ENCODE measurements around the gene DR1. TPM values are rescaled to one million over a fixed set of nuclear protein-coding genes. Genes with fewer than 3 reads are reported as not detected.
"Not testable (repeated sequence)": the region's sequence is repeated elsewhere in the genome, so short reads cannot be mapped to it uniquely, and the experiment has no call there.

Gene DR1
- total RNA-seq, 4 donors from 2014 or later = 22.1 to 44.9 (median 37.8) TPM

DNA sequence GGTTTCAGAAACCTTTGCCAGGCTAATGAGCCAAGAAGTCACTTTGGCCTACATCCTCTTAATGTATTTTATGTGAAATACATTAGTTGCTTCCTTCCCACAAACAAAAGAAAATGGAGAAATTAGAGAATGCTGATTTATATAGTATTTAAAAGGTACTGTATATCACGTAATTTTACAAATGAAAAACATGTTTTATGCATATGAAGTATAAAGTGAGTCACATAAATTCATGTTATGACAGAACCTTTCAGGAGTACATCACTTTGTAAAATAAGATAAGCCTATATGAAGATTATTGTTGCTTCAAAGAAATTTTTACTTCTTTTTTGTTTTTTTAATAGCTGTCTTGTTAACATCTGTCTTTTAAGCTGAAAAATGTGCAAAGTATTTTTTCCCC lies 4.6 kb downstream of the DR1 start:
- H3K4me1 ChIP-seq = peaks cover 9 to 70% (median 30%) of the 10 kb centered on the region in 3 donors
- no peak for DNase-seq

DNA sequence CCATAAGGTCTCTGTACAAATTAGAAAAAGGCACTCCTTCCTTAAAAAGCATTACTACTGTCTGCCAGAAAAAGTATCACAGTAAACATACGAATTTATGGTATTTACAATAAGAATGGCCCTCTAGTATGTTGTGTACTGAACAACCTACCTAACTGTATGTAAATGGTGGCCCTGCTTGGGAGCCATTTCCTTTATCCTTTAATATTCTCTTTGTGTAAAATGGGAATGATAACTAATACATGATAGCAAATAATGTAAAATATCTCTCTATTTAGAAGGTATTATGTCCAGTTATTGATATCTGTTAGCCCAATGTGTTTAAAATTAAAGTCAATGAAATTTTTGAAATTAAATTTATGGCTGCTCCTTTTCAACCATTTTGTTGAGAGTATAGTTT lies 5.2 kb downstream of the DR1 start:
- TF ChIP-seq, protein P1, sequence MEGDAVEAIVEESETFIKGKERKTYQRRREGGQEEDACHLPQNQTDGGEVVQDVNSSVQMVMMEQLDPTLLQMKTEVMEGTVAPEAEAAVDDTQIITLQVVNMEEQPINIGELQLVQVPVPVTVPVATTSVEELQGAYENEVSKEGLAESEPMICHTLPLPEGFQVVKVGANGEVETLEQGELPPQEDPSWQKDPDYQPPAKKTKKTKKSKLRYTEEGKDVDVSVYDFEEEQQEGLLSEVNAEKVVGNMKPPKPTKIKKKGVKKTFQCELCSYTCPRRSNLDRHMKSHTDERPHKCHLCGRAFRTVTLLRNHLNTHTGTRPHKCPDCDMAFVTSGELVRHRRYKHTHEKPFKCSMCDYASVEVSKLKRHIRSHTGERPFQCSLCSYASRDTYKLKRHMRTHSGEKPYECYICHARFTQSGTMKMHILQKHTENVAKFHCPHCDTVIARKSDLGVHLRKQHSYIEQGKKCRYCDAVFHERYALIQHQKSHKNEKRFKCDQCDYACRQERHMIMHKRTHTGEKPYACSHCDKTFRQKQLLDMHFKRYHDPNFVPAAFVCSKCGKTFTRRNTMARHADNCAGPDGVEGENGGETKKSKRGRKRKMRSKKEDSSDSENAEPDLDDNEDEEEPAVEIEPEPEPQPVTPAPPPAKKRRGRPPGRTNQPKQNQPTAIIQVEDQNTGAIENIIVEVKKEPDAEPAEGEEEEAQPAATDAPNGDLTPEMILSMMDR (IDR thresholded peaks at IDR 0.05) = no peak
- TF ChIP-seq POLR2A (IDR thresholded peaks at IDR 0.05) = no peak
- H3K4me3 ChIP-seq = no peak overlapping the region
- H3K4me1 ChIP-seq = peaks cover 9 to 75% (median 30%) of the 10 kb centered on the region in 3 donors
- no peak overlapping the region for H3K27ac ChIP-seq
- intact Hi-C loops (cut with DNase I) = no loop called here
- H3K9me3 ChIP-seq = no peaks in the 10 kb centered on the region
- WGBS, 2 donors = 59 to 81% methylated on average over 1 of the region's 1 CpG
- no peak for DNase-seq
- peaks cover 0 to 22% (median 0%) of the 10 kb centered on the region in 3 donors for H3K36me3 ChIP-seq
- H3K27me3 ChIP-seq = no peaks in the 10 kb centered on the region

More for the DNA sequence above, 4.6 kb downstream of the DR1 start:
- Histone ChIP-seq H3K36me3 (peaks cover 0 to 17% (median 0%) of the 10 kb centered on the region in 3 donors), H3K4me3 (no peak overlapping the region), H3K27me3 (no peaks in the 10 kb centered on the region), H3K9me3 (no peaks in the 10 kb centered on the region), H3K27ac (peak overlapping the region in 1 of 4 donors; percentile 48)
- 48 to 53% methylated on average over 1 of the region's 1 CpG for WGBS, 2 donors
- TF ChIP-seq, protein P1 (IDR thresholded peaks at IDR 0.05) = no peak
- TF ChIP-seq POLR2A (IDR thresholded peaks at IDR 0.05) = no peak
- intact Hi-C loops (cut with DNase I) = no loop called here

DNA sequence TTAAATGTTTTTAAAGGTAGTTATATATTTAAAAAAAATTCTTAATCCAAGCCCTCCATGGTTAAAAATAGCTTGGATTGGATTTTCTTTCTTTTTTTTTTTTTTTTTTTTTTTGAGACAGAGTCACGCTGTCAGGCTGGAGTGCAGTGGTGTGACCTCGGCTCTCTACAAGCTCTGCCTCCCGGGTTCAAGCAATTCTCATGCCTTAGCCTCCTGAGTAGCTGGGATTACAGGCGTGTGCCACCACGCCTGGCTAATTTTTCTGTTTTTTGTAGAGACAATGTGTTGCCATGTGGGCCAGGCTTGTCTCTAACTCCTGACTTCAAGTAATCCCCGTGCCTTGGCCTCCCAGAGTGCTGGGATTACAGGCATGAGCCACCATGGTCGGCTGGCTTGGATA lies 5.6 kb downstream of the DR1 start:
- DNase-seq; H3K9me3 ChIP-seq; H3K27ac ChIP-seq; H3K27me3 ChIP-seq; H3K4me3 ChIP-seq; intact Hi-C loops (cut with DNase I): not testable (repeated sequence)
- peaks cover 9 to 79% (median 30%) of the 10 kb centered on the region in 3 donors for H3K4me1 ChIP-seq
- 61 to 72% methylated on average over 7 of the region's 7 CpGs for WGBS, 2 donors
- peaks cover 0 to 27% (median 0%) of the 10 kb centered on the region in 3 donors for H3K36me3 ChIP-seq

DNA sequence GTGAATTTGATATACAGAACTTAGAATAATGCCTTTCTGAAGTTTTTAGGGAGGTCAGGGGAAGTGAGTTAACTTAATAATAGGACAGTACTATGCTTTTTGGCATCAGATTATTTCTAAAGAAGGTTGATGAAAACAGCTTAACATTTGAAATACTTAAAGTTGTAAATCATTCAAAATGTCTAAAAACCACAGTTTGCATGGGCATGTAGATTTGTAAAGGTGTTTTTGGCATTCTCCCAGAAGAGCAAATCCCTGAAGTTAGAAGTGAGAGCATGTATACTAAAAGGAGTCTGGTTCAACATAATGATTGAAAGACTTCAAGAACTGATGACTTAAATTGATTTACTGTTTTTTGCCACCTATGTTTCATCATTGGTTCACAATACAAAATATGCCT lies 6.7 kb downstream of the DR1 start:
- DNase-seq = no peak
- no peaks in the 10 kb centered on the region for H3K9me3 ChIP-seq
- TF ChIP-seq, protein P1 (IDR thresholded peaks at IDR 0.05) = no peak

DNA sequence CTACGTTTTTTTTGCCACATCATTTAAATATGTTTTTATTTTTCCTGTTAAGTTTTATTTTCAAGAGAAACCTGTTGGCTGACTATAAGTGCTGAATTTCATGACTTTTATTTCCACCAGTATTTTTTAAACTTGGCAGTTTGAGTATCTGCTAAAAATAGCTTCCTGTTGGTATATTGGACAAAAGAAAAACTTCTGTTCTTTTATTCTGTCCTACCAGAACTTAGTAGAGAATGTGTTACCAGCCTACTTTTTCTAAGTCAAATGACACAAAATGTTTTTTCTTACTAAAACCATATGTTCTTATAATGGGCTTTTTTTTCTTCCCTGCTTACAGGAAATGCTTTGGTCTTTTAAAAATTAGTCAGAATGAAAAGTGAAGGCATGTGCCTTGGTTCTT lies 7.6 kb downstream of the DR1 start:
- no peaks in the 10 kb centered on the region for H3K27me3 ChIP-seq
- intact Hi-C loops (cut with DNase I) = no loop called here
- WGBS, 2 donors = 36 to 67% methylated on average over 1 of the region's 1 CpG
- H3K4me1 ChIP-seq = peaks cover 9 to 82% (median 30%) of the 10 kb centered on the region in 3 donors
- TF ChIP-seq, protein P1 (IDR thresholded peaks at IDR 0.05) = no peak
- TF ChIP-seq POLR2A (IDR thresholded peaks at IDR 0.05) = no peak
- no peaks in the 10 kb centered on the region for H3K9me3 ChIP-seq
- peak overlapping the region in 1 of 4 donors; percentile 1 for H3K27ac ChIP-seq
- DNase-seq = no peak
- H3K4me3 ChIP-seq = no peak overlapping the region
- H3K36me3 ChIP-seq = peaks cover 0 to 47% (median 8%) of the 10 kb centered on the region in 3 donors

More for the DNA sequence above, 6.7 kb downstream of the DR1 start:
- Histone ChIP-seq H3K4me3 (no peak overlapping the region), H3K4me1 (peaks cover 9 to 80% (median 30%) of the 10 kb centered on the region in 3 donors), H3K27ac (no peak overlapping the region), H3K27me3 (no peaks in the 10 kb centered on the region), H3K36me3 (peaks cover 0 to 37% (median 0%) of the 10 kb centered on the region in 3 donors)
- intact Hi-C loops (cut with DNase I) = no loop called here

DNA sequence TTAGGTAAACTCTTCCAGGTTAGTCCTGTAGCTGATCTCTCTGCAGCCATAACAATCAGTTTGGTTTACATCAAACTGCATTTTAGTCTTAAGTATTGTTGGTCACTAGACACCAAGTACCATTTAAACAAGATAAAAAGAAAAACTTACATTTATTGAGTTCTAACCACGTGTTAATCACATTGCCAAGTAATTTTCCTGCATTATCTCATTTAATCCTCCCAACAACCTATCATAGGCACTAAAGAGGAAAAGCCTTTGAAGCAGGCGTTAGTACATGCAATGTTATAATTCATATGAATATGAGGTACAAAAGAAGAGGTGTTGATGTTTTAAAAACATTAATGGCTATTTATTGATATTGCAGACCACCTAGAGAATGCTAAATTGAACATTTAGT lies 9.0 kb downstream of the DR1 start:
- intact Hi-C loops (cut with DNase I) = no loop called here
- peaks cover 4 to 80% (median 34%) of the 10 kb centered on the region in 3 donors for H3K4me1 ChIP-seq
- peaks cover 0 to 61% (median 8%) of the 10 kb centered on the region in 3 donors for H3K36me3 ChIP-seq

More for the DNA sequence above, 9.0 kb downstream of the DR1 start:
- 30 to 40% methylated on average over 2 of the region's 2 CpGs for WGBS, 2 donors
- no peaks in the 10 kb centered on the region for H3K27me3 ChIP-seq
- no peaks in the 10 kb centered on the region for H3K9me3 ChIP-seq
- H3K27ac ChIP-seq = no peak overlapping the region
- DNase-seq = no peak
- no peak overlapping the region for H3K4me3 ChIP-seq
- TF ChIP-seq, protein P1 (IDR thresholded peaks at IDR 0.05) = no peak
- no peak for TF ChIP-seq POLR2A (IDR thresholded peaks at IDR 0.05)

Data from esophagus squamous epithelium (tissue), 5 donors.